ENCODE measurements around the gene FBXW7.

Gene FBXW7

DNA sequence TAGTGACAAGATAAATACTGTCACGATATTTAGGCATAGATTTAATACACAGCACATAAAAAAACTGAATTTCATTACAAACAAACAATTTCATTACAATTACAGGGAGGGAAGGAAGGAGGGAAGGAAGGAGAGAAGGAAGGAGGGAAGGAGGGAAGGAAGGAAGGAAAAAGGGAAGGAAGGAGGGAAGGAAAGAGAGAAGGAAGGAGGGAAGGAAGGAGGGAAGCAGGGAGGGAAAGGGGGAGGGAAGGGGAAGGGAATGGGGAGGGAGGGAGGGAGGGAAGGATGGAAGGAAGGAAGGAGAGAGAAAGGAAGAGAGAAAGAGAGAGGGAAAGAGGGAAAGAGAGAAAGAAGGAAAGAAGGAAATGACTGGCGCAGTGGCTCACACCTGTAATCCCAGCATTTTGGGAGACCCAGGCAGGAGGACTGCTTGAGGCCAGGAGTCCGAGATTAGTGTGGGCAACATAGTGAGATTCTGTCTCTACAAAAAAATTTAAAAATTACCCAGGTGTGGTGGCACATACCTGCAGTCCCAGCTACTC is 64.6 kb downstream of the FBXW7 start:
- no peak for DNase-seq (ENCODE audit: low spot score)

DNA sequence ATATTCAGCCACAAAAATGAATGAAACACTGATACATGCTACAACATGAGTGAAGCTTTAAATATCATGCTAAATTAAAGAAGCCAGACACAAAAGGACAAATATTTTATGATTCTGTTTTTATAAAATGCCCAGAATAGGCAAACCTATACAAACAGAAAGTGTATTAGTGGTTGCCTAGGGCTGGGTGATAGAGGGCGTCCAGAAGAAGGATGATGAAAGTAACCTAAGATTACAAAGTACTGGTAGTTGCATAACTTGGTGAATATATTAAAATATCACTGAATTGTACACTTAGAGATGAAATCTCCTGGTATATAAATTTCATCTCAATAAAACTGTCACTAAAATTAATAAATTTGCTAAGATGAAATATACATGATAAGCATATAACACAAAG is 67.5 kb downstream of the FBXW7 start:
- no peak for DNase-seq (ENCODE audit: low spot score)

DNA sequence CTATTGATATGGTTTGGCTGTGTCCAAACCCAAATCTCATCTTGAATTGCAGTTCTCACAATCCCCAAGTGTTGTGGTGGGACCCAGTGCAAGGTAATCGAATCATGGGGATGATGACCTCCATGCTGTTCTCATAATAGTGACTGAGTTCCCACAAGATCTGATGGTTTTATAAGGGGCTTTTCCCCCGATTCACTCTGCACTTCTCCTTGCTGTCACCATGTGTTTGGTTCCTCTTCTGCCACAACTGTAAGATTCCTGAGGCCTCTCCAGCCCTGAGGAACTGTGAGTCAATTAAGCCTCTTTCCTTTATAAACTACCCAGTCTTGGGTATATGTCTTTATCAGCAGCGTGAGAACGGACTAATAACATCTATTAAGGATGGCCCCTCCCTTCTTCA is 68.8 kb downstream of the FBXW7 start:
- DNase-seq (ENCODE audit: low spot score): no peak

DNA sequence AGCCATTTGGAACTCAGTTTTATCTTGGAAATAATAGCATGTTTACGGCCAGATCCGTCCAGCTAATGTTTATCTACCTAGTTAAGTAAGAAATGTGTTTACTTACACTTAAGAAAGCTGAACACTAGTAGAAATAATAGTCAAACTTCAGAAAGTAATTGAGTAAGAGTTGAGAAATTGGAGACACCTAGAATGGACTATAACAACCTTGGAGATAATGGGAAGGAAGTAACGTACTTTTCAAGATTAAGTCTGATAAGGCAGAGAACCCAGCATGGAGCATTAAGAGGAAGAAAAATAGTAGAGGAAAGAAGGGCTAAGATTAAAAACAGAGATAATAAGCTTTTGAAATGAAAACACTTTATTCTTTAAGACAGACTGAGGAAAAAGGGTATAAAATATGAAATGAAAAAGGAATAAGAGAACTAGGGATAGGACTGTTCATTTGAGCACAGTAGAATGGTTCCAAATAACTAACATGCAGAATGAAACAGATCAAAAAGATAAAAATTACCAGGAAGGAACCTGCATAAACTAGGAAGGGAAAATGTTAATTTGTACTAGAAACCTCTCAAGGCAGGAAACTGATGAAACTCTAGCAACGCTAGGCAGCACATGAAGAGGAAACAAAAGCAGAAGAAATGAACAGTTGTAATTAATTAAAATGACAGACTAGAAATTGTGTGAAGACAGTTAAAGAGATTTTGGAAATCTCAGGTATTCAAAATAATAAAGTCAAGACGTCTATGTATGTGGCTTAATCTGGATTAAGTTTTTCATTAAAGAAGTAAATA is 71.7 kb downstream of the FBXW7 start:
- no peak for DNase-seq (ENCODE audit: low spot score)

DNA sequence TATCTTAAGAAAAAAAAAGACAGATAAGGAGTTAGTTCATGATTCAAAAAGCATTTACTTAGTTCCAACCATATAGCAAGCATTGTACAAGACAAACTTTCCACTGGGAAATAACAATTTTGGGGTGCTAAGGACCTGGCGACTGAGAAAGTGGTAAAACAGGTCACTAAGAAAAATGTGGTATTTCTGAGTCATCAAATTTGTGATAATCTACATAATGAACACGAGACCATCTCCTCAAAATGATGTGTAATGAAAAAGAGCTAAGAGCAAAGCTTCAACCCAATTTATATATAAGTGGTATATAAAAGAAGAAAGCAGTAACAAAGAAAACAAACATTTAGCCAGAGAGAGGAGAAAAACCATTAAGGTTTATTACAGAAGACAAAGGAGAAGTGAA is 72.3 kb downstream of the FBXW7 start:
- DNase-seq (ENCODE audit: low spot score): no peak

DNA sequence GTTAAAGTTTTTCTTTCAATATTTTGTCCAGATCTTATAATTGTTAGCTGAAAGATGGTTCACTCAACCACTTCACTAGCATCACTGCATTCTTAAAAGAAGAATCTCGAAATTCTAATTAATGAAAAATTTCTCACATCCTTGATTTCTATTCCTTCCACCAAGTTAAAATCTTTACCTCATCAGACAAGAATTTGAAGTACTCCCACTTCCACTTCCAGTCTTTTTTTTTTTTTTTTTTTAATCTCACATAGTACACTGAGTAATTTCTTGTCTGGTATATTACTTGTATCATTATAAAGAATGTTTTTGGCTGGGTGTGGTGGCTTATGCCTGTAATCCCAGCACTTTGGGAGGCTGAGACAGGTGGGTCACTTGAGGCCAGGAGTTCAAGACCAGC is 73.2 kb downstream of the FBXW7 start:
- no peak for DNase-seq (ENCODE audit: low spot score)

DNA sequence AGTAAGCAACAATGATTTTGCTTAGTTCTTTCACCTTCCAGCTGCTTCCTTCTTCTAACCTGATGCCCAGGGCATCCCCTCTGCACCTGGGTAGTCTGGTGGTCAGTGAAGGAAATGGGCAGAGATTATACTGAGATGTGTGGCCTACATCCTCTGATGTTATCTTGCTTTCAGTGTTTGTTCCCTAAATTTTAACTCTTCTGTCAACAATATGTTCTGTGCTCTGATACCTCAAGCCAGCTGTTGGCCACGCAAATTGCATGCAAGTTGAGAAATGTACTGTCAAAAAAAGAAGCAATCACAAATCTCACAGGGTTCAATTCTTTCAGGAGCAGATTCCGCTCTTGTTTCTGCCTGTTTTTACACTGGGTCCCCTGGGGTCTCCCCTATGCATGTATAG is 73.8 kb downstream of the FBXW7 start:
- no peak for DNase-seq (ENCODE audit: low spot score)

DNA sequence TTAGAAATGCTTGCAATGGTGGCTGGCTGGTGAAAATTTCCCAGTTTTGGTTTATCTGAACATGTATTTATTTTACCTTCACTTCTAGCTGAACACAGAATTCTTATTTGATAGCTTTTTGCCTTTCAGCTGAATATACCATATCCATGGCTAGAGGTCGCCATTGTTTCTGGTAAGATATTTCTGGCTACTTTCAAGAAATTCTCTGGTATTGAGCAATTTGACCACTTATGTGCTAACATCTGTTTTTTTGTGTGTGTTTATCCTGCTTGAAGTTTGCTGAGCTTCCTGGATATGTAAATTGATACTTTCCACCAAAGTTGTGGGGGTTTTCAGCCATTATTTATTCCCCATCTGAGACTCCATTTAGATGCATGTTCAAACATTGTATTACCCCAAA is 75.4 kb downstream of the FBXW7 start:
- no peak for DNase-seq (ENCODE audit: low spot score)

DNA sequence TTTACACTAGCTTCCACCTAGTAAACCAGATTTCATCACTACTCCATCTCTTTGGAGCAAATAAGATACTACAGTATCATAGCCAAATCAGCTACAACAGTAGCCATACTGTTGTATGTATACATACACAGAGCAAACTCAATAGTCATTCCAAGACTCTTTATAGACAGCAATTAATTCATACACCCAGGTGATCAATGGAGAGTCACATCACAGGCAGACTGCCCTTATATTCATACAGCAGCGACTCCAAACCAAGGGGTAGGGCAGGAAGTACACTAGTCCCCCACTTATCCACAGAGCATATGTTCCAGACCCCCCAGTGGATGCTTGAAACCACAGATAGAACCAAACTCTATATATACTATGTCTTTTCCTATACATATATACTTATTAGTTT is 76.6 kb downstream of the FBXW7 start:
- DNase-seq (ENCODE audit: low spot score): no peak

DNA sequence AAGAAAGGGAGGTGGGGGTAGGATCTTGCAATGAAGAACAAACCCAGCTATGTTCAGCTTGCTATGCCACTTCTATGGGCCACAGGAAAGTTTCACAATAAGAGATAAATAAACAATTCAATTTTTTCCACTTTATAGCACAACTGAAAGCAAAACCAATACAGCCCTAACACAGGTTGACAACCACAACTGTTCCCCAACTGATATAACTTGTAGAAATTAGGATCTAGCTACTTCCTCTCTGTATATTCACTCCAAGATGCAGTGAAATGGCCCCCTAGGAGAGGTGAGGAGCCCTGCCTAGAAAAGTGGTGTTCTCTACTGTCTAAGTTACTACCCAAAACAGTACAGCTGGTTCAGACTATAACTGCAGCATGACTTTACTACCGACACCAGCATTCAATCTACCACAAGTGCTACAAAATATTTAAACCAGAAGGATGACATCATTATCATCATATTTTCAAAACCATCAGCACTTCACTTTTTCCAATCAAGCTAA is 77.0 kb downstream of the FBXW7 start:
- DNase-seq (ENCODE audit: low spot score): no peak

DNA sequence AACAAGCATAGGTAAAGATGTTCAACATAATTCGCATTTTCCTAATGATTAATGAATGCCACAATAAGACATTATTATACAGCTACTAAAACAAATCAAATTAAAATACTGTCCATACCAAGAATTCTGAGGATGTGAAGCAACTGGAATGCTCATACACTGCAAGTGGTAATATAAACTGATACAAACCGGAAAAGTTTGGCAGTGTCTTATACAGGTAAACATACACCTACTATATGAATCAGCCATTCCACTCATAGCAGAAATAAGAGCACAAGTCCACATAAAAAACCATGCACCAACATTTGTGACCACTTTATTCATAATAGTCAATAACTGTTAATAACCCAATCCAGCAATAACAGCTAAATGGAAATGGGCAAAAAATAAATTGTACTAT is 79.3 kb downstream of the FBXW7 start:
- DNase-seq (ENCODE audit: low spot score): no peak

DNA sequence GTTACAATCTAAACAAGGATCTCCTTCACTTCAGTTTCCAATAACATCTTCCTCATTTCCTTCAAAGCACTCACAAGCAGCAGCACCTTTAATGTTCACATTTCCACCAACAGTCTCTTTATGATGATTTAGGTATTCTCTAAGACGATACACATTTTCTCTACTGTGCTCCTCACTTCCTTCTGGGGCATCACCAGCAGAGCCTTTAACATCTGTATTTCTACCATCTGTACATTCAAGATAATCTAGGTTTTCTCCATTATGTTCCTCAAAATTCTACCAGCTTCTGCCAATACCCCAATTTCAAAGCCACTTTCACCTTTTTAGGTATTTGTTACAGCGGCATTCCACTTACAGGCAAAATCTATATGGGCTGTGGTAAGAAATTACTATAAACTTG is 80.6 kb downstream of the FBXW7 start:
- DNase-seq (ENCODE audit: low spot score): no peak

DNA sequence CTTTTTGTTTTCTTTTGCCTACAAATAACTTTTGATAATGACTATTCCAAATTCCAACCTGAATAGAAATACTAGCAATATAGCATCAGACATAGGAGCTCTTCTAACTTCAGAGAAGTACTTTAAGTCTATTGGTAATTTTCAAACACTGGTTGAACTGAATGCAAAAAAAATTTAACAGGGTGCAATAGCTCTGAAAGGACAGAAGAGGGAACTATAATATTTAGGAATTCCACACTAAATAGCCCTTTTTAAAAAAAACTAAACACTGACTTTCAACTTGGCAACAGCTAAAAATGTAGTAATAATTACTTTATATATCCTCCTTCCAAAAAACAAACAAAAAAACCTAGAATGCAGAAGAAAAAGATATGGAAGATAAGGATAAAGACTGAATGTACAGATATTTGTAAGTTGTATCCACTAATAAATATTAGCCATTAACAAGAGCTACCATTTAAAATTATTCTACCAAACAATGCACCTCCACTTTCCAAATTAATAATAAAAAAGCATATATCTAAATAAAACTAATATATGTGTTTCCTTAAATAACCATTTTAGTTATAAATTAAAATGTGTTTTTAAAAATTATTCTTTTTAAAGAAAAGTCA is 81.4 kb downstream of the FBXW7 start:
- DNase-seq (ENCODE audit: low spot score): peak; percentile 25

DNA sequence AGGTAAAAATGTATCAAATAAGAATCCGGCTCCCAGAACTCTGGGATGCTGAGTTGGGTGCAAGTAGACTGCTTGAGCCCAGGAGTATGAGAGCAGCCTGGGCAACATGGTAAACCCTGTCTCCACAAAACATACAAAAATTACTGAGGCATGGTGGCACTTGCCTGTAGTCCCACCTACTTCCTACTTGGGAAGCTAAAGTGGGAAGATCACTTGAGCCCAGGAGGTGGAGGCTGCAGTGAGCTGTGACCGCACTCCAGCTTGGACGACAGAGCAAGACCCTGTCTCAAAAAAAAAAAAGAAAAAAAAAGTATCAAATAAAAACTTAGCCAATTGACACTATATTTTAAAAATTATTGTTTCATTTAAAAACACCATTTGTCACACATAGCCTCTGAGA is 84.4 kb downstream of the FBXW7 start:
- no peak for DNase-seq (ENCODE audit: low spot score)

DNA sequence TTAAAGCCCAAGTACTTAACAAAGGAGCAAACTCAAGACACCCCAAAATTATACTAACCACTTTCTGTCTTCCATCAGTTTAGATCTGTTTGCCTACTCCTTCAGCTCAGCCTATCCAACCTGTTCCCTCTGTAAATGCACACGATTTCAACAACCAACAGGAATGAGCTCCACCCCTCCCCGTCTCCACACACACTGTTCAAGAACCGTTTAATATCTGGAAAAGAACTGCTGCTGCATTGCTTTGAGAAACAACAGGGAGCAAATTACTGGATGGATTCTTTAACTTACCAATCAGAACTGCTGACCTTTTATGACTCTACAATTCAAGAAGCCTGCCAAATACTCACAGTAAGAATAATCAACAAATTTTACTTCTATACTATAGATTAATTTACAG is 87.0 kb downstream of the FBXW7 start:
- DNase-seq (ENCODE audit: low spot score): no peak

DNA sequence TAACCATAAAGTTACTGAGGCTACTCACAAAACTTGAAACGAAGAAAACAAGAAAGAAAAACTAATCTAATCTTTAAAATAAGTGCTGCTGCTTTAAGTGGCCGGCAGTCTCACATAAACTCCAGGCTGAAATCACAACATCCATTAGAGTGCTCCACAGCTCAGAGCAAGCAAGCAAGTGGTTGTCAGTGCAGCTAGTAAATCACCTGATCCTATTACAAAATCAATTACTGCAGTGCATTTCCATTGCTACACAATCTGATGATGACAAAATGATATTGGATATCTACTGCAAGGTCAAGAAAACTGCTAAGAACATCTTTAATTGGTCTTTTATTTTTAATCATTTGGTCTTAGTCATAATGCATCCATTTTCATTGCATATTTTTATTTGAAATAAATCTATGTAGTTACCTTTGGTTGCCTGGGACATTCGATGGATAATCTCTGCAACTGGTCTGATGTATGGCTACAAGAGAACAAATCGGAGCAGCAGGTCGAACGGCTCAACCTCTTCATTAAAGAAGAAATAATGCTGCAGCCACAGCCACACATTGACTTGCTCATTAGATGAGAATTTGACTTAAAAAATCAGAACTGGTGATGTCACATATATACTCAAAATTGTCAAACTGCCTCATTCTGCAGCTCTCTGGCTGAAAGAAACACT is 87.7 kb downstream of the FBXW7 start:
- DNase-seq (ENCODE audit: low spot score): no peak

DNA sequence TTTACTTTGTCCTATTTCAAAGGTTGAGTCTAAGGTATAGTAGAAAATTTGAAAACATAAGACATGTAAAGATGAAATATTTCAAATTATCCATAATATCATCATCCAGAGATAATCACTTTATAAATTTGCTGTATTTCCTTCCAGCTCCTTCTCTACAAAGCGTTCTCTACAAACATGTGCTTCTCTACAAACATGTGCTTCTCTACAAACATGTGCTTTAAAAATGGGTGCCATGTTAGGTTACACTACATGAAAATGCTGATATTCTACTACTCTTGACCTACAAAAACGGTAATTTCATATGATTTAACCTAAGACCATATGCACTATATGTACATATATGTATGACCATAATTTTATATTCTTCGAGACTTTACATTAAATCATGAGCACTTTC is 92.0 kb downstream of the FBXW7 start:
- no peak for DNase-seq (ENCODE audit: low spot score)

DNA sequence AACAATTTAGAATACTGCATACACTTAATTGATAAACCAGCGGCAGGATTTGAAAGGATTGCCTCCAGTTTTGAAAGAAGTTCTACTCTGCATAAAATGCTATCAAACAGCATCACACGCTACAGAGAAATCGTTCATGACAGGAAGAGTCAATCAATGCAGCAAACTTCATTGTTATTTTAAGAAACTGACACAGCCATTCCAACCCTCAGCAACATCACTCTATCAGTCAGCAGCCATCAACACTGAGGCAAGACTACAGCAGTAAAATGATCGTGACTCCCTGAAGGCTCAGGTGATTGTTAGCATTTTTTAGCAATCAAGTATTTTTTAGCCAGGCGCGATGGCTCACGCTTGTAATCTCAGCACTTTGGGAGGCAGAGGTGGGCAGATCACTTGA is 98.3 kb downstream of the FBXW7 start:
- no peak for DNase-seq (ENCODE audit: low spot score)

DNA sequence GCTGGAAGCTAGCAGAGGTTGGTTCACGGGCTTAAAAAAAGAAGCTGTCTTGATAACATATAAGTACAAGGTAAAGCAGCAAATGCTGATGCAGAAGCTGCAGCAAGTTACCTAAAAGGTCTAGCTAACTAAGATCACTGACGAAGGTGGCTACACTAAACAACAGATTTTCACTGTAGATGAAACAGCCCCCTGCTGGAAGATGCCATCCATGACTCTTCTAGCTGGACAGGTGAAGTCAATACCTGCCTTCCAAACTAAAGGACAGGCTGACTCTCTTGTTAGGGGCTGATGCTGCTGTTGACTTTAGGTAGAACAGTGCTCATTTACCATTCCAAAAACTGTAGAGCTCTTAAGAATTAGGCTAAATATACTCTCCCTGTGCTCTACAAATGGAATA is 99.5 kb downstream of the FBXW7 start:
- no peak for DNase-seq (ENCODE audit: low spot score)

DNA sequence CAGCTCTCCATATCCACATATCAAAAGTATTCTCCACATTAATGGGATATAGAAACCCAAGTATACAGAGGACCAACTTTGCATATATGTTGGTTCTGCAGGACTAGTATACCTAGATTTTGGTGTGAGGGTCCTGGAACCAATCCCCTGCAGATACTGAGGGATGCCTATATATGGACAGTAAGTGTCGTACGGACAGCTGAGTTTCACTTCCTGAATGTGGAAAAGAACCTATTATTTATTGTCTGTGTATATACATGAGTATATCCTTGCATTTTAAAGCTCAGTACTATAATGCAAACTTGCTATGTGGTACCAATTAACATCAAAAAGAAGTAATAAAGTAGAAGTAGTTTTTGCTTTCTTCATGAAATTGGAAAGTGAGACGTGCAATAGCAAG is 101.9 kb downstream of the FBXW7 start:
- DNase-seq (ENCODE audit: low spot score): no peak

DNA sequence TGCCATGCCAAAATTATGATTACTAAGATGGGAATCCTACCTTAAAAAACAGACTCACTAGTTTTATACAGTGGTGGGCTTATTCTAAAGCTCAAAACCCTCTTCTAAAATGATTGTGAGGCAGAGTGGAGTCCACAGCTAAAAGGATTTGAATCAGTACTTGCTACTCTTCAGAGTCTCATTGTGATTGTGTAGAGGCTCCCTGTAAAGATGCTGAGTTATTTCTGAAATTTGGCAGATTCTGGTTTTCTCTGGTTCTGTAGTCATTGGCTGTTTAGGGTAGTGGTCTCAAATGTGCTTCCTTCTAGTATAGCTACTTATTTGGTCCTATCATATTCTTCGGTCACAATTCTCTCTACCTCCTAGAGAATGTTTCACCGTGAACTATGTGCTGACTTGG is 104.1 kb downstream of the FBXW7 start:
- no peak for DNase-seq (ENCODE audit: low spot score)

DNA sequence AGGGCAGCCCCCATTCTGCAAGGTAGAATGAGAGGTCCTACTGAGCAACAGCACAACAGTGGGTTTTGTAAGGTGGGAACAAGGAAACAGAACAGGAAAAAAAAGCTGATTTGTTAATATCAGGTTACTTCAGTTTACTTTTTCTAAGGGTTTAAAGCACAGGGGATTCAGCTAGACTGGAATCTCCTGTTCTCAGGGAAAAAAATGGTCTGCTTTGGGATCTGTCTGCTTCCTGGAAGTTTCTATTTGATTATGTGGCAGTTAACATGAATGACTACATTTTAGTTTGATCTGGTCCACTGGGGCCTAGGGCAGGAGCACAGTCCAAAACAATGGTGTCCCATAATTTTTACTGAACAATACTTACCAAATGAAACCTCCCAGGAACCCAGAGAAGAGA is 104.6 kb downstream of the FBXW7 start:
- DNase-seq (ENCODE audit: low spot score): no peak

DNA sequence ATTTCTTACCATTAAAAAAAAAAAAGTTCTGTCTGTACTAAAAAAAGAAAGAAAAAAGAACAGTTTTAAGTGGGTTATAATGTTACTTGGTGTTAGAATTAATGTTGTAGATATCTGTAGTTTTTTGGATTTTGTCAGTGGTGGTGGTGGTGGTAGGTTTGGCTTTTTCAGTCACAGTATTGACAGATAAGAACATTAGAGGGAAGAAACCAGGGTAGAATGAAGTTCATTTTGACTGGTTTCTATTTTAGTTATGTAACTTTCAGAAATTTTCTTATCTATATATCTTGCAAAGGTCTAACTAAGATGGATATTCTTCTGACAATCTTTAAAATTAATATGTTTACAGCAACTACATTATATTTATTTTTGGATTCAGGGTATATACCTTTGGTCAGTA is 105.4 kb downstream of the FBXW7 start:
- no peak for DNase-seq (ENCODE audit: low spot score)

Measured in pons (tissue), 1 donor.